IMR-90 (cell line): ENCODE results near the gene POLA2. TPM values are rescaled to one million over a fixed set of nuclear protein-coding genes. Genes with fewer than 3 reads are reported as not detected.

Source experiments
- ATAC-seq: fragments of 200-7000 bp; cut with Tn5 transposase; 2 replicates; pipeline ENCODE4 v1.9.1; 2020; ENCODE audit warnings: low read depth, mild to moderate bottlenecking, moderate library complexity
- BruUV-seq: library from RNA; stranded (reverse); fragments of 400-500 nt; replicated peaks from 2 replicates; lab custom pipeline; 2021; lab: Mats Ljungman, UMichigan
- CTCF ChIA-PET: fragments of 300-600 bp; formaldehyde crosslinking; extraction: SDS; loops from one replicate; lab custom pipeline; 2021; ENCODE audit warnings: antibody characterized with exemption; lab: Yijun Ruan, JAX
- POLR2A ChIA-PET: fragments of 300-600 bp; sonication (Branson Sonifier 250); formaldehyde crosslinking; loops from one replicate; lab custom pipeline; 2022; ENCODE audit warnings: antibody characterized with exemption; ENCODE audit not compliant: unreplicated experiment; lab: Charles Lee
- DNase-seq: peaks from one replicate; pipeline ENCODE4 v3.0.0; 2013
- H2AFZ ChIP-seq: replicated peaks from 2 replicates; pipeline ENCODE3; 2013; ENCODE audit warnings: low read length, mild to moderate bottlenecking; ENCODE audit not compliant: poor library complexity
- H2AK5ac ChIP-seq: 2 replicates; pipeline ENCODE4 v1.6.1; 2013; ENCODE audit warnings: low read depth, low read length, inconsistent platforms
- H2AK9ac ChIP-seq: replicated peaks from 2 replicates; pipeline ENCODE3; 2013; ENCODE audit warnings: mild to moderate bottlenecking, low read depth, low read length, moderate library complexity; ENCODE audit not compliant: poor library complexity
- H2BK120ac ChIP-seq: 2 replicates; pipeline ENCODE4 v1.6.1; 2013; ENCODE audit warnings: low read depth, low read length, inconsistent platforms
- H2BK15ac ChIP-seq: 3 replicates; pipeline ENCODE4 v1.6.1; 2013; ENCODE audit warnings: low read depth, low read length, inconsistent platforms
- H2BK20ac ChIP-seq: 2 replicates; pipeline ENCODE4 v1.6.1; 2013; ENCODE audit warnings: low read depth, mild to moderate bottlenecking, inconsistent platforms, low read length, moderate library complexity
- H2BK5ac ChIP-seq: 2 replicates; pipeline ENCODE4 v1.6.1; 2013; ENCODE audit warnings: mild to moderate bottlenecking, low read depth, low read length, inconsistent platforms; ENCODE audit not compliant: poor library complexity, severe bottlenecking
- H3K14ac ChIP-seq: replicated peaks from 2 replicates; pipeline ENCODE4 v1.6.1; 2013; ENCODE audit warnings: low read depth, low read length, inconsistent platforms
- H3K18ac ChIP-seq: 2 replicates; pipeline ENCODE4 v1.6.1; 2013; ENCODE audit warnings: low read depth, low read length, control low read depth
- H3K23ac ChIP-seq: 2 replicates; pipeline ENCODE4 v1.6.1; 2013; ENCODE audit warnings: low read depth, low read length, inconsistent platforms
- H3K27ac ChIP-seq: 2 replicates; pipeline ENCODE4 v1.5.1; 2013; ENCODE audit warnings: mild to moderate bottlenecking, control low read depth, low read length; ENCODE audit not compliant: insufficient read depth
- H3K27me3 ChIP-seq: 2 replicates; pipeline ENCODE4 v1.6.1; 2013; ENCODE audit warnings: low read length; ENCODE audit not compliant: control insufficient read depth, insufficient read depth
- H3K36me3 ChIP-seq: 2 replicates; pipeline ENCODE4 v1.6.1; 2013; ENCODE audit warnings: low read length, mixed read lengths; ENCODE audit not compliant: control insufficient read depth, insufficient read depth
- H3K4ac ChIP-seq: 2 replicates; pipeline ENCODE4 v1.6.1; 2013; ENCODE audit warnings: low read depth, low read length, inconsistent platforms
- H3K4me1 ChIP-seq: 2 replicates; pipeline ENCODE4 v1.6.1; 2013; ENCODE audit warnings: low read length, mixed read lengths; ENCODE audit not compliant: control insufficient read depth, insufficient read depth
- H3K4me2 ChIP-seq: 2 replicates; pipeline ENCODE4 v1.6.1; 2013; ENCODE audit warnings: low read depth, mild to moderate bottlenecking, control low read depth, low read length, moderate library complexity
- H3K4me3 ChIP-seq: 2 replicates; pipeline ENCODE4 v1.5.1; 2013; ENCODE audit warnings: low read depth, mild to moderate bottlenecking, control low read depth, low read length, moderate library complexity; ENCODE audit not compliant: insufficient read depth
- H3K56ac ChIP-seq: 2 replicates; pipeline ENCODE4 v1.6.1; 2013; ENCODE audit warnings: low read length, inconsistent platforms; ENCODE audit not compliant: insufficient read depth; ENCODE audit errors: extremely low read depth
- H3K79me1 ChIP-seq, 2 experiments: 2 replicates each; pipeline ENCODE4 v1.6.1; 2013; ENCODE audit warnings: low read length in 2 of 2, inconsistent platforms in 1 of 2, low read depth in 1 of 2
- H3K9ac ChIP-seq: 2 replicates; pipeline ENCODE4 v1.6.1; 2013; ENCODE audit warnings: low read depth, low read length, control low read depth
- H3K9me1 ChIP-seq: 2 replicates; pipeline ENCODE4 v1.6.1; 2013; ENCODE audit warnings: low read length, inconsistent platforms; ENCODE audit not compliant: insufficient read depth
- H3K9me3 ChIP-seq: 2 replicates; pipeline ENCODE4 v1.6.1; 2013; ENCODE audit warnings: low read length; ENCODE audit not compliant: control insufficient read depth, insufficient read depth
- H4K20me1 ChIP-seq: 2 replicates; pipeline ENCODE4 v1.6.1; 2013; ENCODE audit warnings: low read length, inconsistent platforms; ENCODE audit not compliant: insufficient read depth
- H4K5ac ChIP-seq: 2 replicates; pipeline ENCODE4 v1.6.1; 2013; ENCODE audit warnings: mild to moderate bottlenecking, low read depth, low read length, control low read depth
- H4K8ac ChIP-seq, 2 experiments: 2 replicates each; pipeline ENCODE4 v1.6.1; 2013; ENCODE audit warnings: low read depth in 2 of 2, low read length in 2 of 2, control low read depth in 1 of 2, inconsistent platforms in 1 of 2
- H4K91ac ChIP-seq: 2 replicates; pipeline ENCODE4 v1.6.1; 2013; ENCODE audit warnings: low read depth, low read length, inconsistent platforms; ENCODE audit not compliant: insufficient read depth
- BHLHE40 ChIP-seq: fragments of 150-350 bp; IDR thresholded peaks from 2 replicates; pipeline ENCODE4 v1.6.1; 2016; ENCODE audit warnings: mild to moderate bottlenecking, low read depth, low read length
- CHD1 ChIP-seq: IDR thresholded peaks from 2 replicates; pipeline ENCODE4 v1.6.1; 2012; ENCODE audit warnings: low read depth, low read length, improper control_type of control experiment
- CTCF ChIP-seq: conservative IDR thresholded peaks from 2 replicates; pipeline ENCODE4 v1.5.1; 2012; ENCODE audit warnings: mild to moderate bottlenecking, low read depth, low read length, improper control_type of control experiment
- ELK1 ChIP-seq: fragments of 150-350 bp; IDR thresholded peaks from 2 replicates; pipeline ENCODE4 v1.6.1; 2016; ENCODE audit warnings: low read depth, mild to moderate bottlenecking, low read length, moderate library complexity, borderline replicate concordance
- FOS ChIP-seq: fragments of 150-350 bp; IDR thresholded peaks from 2 replicates; pipeline ENCODE4 v1.6.1; 2016; ENCODE audit warnings: low read depth, low read length
- MAFK ChIP-seq: IDR thresholded peaks from 2 replicates; pipeline ENCODE4 v1.6.1; 2012; ENCODE audit warnings: low read depth, low read length, improper control_type of control experiment
- POLR2A ChIP-seq: IDR thresholded peaks from 2 replicates; pipeline ENCODE4 v1.6.1; 2012; ENCODE audit warnings: mild to moderate bottlenecking, low read depth, low read length
- RCOR1 ChIP-seq: IDR thresholded peaks from 2 replicates; pipeline ENCODE4 v1.6.1; 2012; ENCODE audit warnings: mild to moderate bottlenecking, low read length, improper control_type of control experiment; ENCODE audit not compliant: insufficient replicate concordance
- RFX5 ChIP-seq: IDR thresholded peaks from 2 replicates; pipeline ENCODE4 v1.8.0; 2012; ENCODE audit warnings: low read depth, mild to moderate bottlenecking, low read length, moderate library complexity
- SMC3 ChIP-seq: fragments of 150-350 bp; IDR thresholded peaks from 2 replicates; pipeline ENCODE4 v1.6.1; 2016; ENCODE audit warnings: low read depth, mild to moderate bottlenecking, antibody characterized with exemption, low read length, moderate library complexity
- USF2 ChIP-seq: fragments of 150-350 bp; IDR thresholded peaks from 2 replicates; pipeline ENCODE4 v1.6.1; 2017; ENCODE audit warnings: mild to moderate bottlenecking, antibody characterized with exemption, low read length, low read depth
- WGBS, 2 experiments: methylation state at CpG; one replicate each; pipeline versions ENCODE4 v1.1.5 to v1.1.7; 2013; ENCODE audit warnings: missing lambda C conversion rate in 2 of 2; ENCODE audit not compliant: insufficient read length in 1 of 2; ENCODE audit errors: extremely low coverage in 2 of 2; 5-methylcytosine and 5-hydroxymethylcytosine counted together
- dilution Hi-C: fragments of 300-500 bp; cut with HindIII; formaldehyde crosslinking; loops from one replicate; pipeline ENCODE4 v1.14.3; 2018; ENCODE audit warnings: low sequenced_read_pairs; ENCODE audit not compliant: unreplicated experiment
- in situ Hi-C: fragments of 300-500 bp; cut with MboI; formaldehyde crosslinking; loops from 3 replicates; pipeline ENCODE4 v1.14.3; 2019; ENCODE audit warnings: low sequenced_read_pairs, inconsistent platforms, mixed read lengths
- intact Hi-C: fragments of 100-400 bp; cut with micrococcal nuclease; formaldehyde crosslinking; loops from 2 replicates; pipeline ENCODE4 v1.10.0; 2022
- polyA plus RNA-seq, 3 experiments: library from polyadenylated mRNA; depleted of rRNA; stranded (reverse); fragments of >200 nt; gene quantifications; 2 replicates each; pipeline ENCODE4 v1.2.3, GENCODE V29; 2012; ENCODE audit warnings: low replicate concordance in 1 of 3
- total RNA-seq: library from RNA; depleted of rRNA; stranded (reverse); fragments of >200 nt; gene quantifications from 2 replicates; pipeline ENCODE4 v1.2.3, GENCODE V29; 2012

Gene POLA2
- total and polyA plus RNA-seq, 2 of the 4 experiments (the other 2 are of a cell fraction): 14.2 to 17.3 TPM

- Histone ChIP-seq H3K56ac (no peak overlapping the region), H3K79me1 (no peaks in the 10 kb centered on the region), H3K4me2 (no peak overlapping the region), H4K20me1 (no peaks in the 10 kb centered on the region), H2AK5ac (no peak overlapping the region), H2BK5ac (no peak overlapping the region), H2AK9ac (no peak overlapping the region), H2AFZ (no peak overlapping the region), H3K9ac (no peak overlapping the region), H3K9me3 (peaks cover 5% of the 10 kb centered on the region; the same call in 1 of the 2 replicates), H2BK20ac (no peak overlapping the region), H3K4me3 (no peak overlapping the region), H3K23ac (no peak overlapping the region), H3K27me3 (peaks cover 6% of the 10 kb centered on the region), H3K18ac (no peak overlapping the region), H3K36me3 (no peaks in the 10 kb centered on the region), H4K5ac (no peak overlapping the region), H4K91ac (no peak overlapping the region), H3K27ac (no peak overlapping the region), H2BK120ac (no peak overlapping the region), H3K4me1 (no peaks in the 10 kb centered on the region), H3K4ac (no peak overlapping the region), H3K14ac (no peak overlapping the region), H3K9me1 (no peaks in the 10 kb centered on the region), H4K8ac (no peak overlapping the region), H2BK15ac (no peak overlapping the region)
- dilution Hi-C loops: no loop called here
- ChIA-PET POLR2A (no interaction called here), CTCF (no interaction called here)
- no peak for DNase-seq
- TF ChIP-seq ELK1 (no peak), MAFK (no peak), SMC3 (no peak), FOS (no peak), RCOR1 (no peak), CTCF (no peak), CHD1 (no peak), BHLHE40 (no peak), POLR2A (no peak), USF2 (no peak), RFX5 (no peak)
- no CpG with 5 or more reads among the region's 6 CpGs for WGBS, 2 experiments
- intact Hi-C loops: no loop called here
- no TSS peak for BruUV-seq
- ATAC-seq: no peak
- in situ Hi-C loops: no loop called here
Measured at GRCh38 chr11:65242389-65242788, 19.4 kb upstream of the POLA2 start.
